Measurements from ENCODE around the gene PHACTR4. TPM values are rescaled to one million over a fixed set of nuclear protein-coding genes. Genes with fewer than 3 reads are reported as not detected.
"Not testable (repeated sequence)": the region's sequence is repeated elsewhere in the genome, so short reads cannot be mapped to it uniquely, and the experiment has no call there.

Gene PHACTR4
- polyA plus RNA-seq, 1 donor (not counting 4 experiments of a cell fraction or from before 2014, with no cell fraction given): 12.2 TPM

- Histone ChIP-seq H3K36me3 (ENCODE audit: control insufficient read depth in 2 of 2, extremely low read depth in 1 of 2, insufficient read depth in 2 of 2, low read length in 2 of 2) (no peaks in the 10 kb centered on the region), H2AFZ (ENCODE audit: control insufficient read depth, low read length) (peak overlapping the region; percentile 88), H3K4me1 (ENCODE audit: control insufficient read depth, extremely low read depth, insufficient read depth, low read length) (peaks cover 34% of the 10 kb centered on the region), H3K27me3 (ENCODE audit: control insufficient read depth, extremely low read depth, insufficient read depth, low read length) (no peaks in the 10 kb centered on the region), H3K9me3 (ENCODE audit: control insufficient read depth, low read depth, low read length) (no peaks in the 10 kb centered on the region), H3K4me3 (ENCODE audit: control insufficient read depth in 2 of 3, extremely low read depth in 1 of 3, insufficient read depth in 2 of 3, low read depth in 1 of 3, low read length in 3 of 3) (peak overlapping the region; percentile 89 to 93 (median 91)), H3K4me2 (ENCODE audit: control insufficient read depth, extremely low read depth, insufficient read depth, low read depth, low read length) (peak overlapping the region; percentile 87), H3K9ac (ENCODE audit: control insufficient read depth, extremely low read depth, insufficient read depth, low read length) (peak overlapping the region; percentile 92), H3K27ac (ENCODE audit: control insufficient read depth, insufficient read depth, low read length) (peak overlapping the region; percentile 86), H3K9me1 (ENCODE audit: control insufficient read depth, extremely low read depth, insufficient read depth, low read length) (peaks cover 2% of the 10 kb centered on the region), H3K79me2 (ENCODE audit: control insufficient read depth, insufficient read depth, low read length) (peaks cover 34% of the 10 kb centered on the region), H4K20me1 (ENCODE audit: control insufficient read depth, extremely low read depth, insufficient read depth, low read length) (no peaks in the 10 kb centered on the region)
- dilution Hi-C loops (cut with MboI; ENCODE audit: extremely low pct_ligation_motif_present, low sequenced_read_pairs): no loop called here
- no peak for DNase-seq (ENCODE audit: low read depth, low spot score)
- FAIRE-seq: no peak
- TF ChIP-seq EZH2 (IDR thresholded peaks at IDR 0.05; ENCODE audit: low read length) (no peak), CTCF (optimal IDR thresholded peaks at IDR 0.05 in 1 of 3, IDR thresholded peaks at IDR 0.05 in 1 of 3, conservative IDR thresholded peaks at IDR 0.05 in 1 of 3; ENCODE audit: extremely low read depth in 1 of 3, insufficient read depth in 2 of 3, low read length in 3 of 3) (no peak)
Observed at GRCh38 chr1:28370239-28371009, 884 bp downstream of the PHACTR4 start.

GRCh38 chr1:28371010-28371377, 1.5 kb downstream of the PHACTR4 start:
- Histone ChIP-seq H3K79me2 (ENCODE audit: control insufficient read depth, insufficient read depth, low read length) (peaks cover 38% of the 10 kb centered on the region), H2AFZ (ENCODE audit: control insufficient read depth, low read length) (no peak overlapping the region), H3K4me3 (ENCODE audit: control insufficient read depth in 2 of 3, extremely low read depth in 1 of 3, insufficient read depth in 2 of 3, low read depth in 1 of 3, low read length in 3 of 3) (peak overlapping the region in 2 of 3 experiments; percentile 91 to 93), H4K20me1 (ENCODE audit: control insufficient read depth, extremely low read depth, insufficient read depth, low read length) (no peaks in the 10 kb centered on the region), H3K4me1 (ENCODE audit: control insufficient read depth, extremely low read depth, insufficient read depth, low read length) (peaks cover 31% of the 10 kb centered on the region), H3K36me3 (ENCODE audit: control insufficient read depth in 2 of 2, extremely low read depth in 1 of 2, insufficient read depth in 2 of 2, low read length in 2 of 2) (no peaks in the 10 kb centered on the region), H3K4me2 (ENCODE audit: control insufficient read depth, extremely low read depth, insufficient read depth, low read depth, low read length) (peak overlapping the region; percentile 87), H3K9ac (ENCODE audit: control insufficient read depth, extremely low read depth, insufficient read depth, low read length) (peak overlapping the region; percentile 92), H3K27me3 (ENCODE audit: control insufficient read depth, extremely low read depth, insufficient read depth, low read length) (no peaks in the 10 kb centered on the region), H3K9me1 (ENCODE audit: control insufficient read depth, extremely low read depth, insufficient read depth, low read length) (peaks cover 2% of the 10 kb centered on the region), H3K27ac (ENCODE audit: control insufficient read depth, insufficient read depth, low read length) (no peak overlapping the region), H3K9me3 (ENCODE audit: control insufficient read depth, low read depth, low read length) (no peaks in the 10 kb centered on the region)
- DNase-seq (ENCODE audit: low read depth, low spot score) (no peak), FAIRE-seq (no peak)
- dilution Hi-C loops (cut with MboI; ENCODE audit: extremely low pct_ligation_motif_present, low sequenced_read_pairs): no loop called here
- TF ChIP-seq EZH2 (IDR thresholded peaks at IDR 0.05; ENCODE audit: low read length) (no peak), CTCF (optimal IDR thresholded peaks at IDR 0.05 in 1 of 3, IDR thresholded peaks at IDR 0.05 in 1 of 3, conservative IDR thresholded peaks at IDR 0.05 in 1 of 3; ENCODE audit: extremely low read depth in 1 of 3, insufficient read depth in 2 of 3, low read length in 3 of 3) (no peak)

- H4K20me1 ChIP-seq (ENCODE audit: control insufficient read depth, extremely low read depth, insufficient read depth, low read length); H3K27me3 ChIP-seq (ENCODE audit: control insufficient read depth, extremely low read depth, insufficient read depth, low read length); H3K36me3 ChIP-seq (ENCODE audit: control insufficient read depth in 2 of 2, extremely low read depth in 1 of 2, insufficient read depth in 2 of 2, low read length in 2 of 2); H3K9ac ChIP-seq (ENCODE audit: control insufficient read depth, extremely low read depth, insufficient read depth, low read length); dilution Hi-C loops (cut with MboI; ENCODE audit: extremely low pct_ligation_motif_present, low sequenced_read_pairs); FAIRE-seq; DNase-seq (ENCODE audit: low read depth, low spot score); H3K9me1 ChIP-seq (ENCODE audit: control insufficient read depth, extremely low read depth, insufficient read depth, low read length); H3K9me3 ChIP-seq (ENCODE audit: control insufficient read depth, low read depth, low read length): not testable (repeated sequence)
- Histone ChIP-seq H3K4me3 (ENCODE audit: control insufficient read depth in 2 of 3, extremely low read depth in 1 of 3, insufficient read depth in 2 of 3, low read depth in 1 of 3, low read length in 3 of 3) (peak overlapping the region in 1 of 3 experiments; percentile 1), H3K27ac (ENCODE audit: control insufficient read depth, insufficient read depth, low read length) (peak overlapping the region; percentile 72), H3K79me2 (ENCODE audit: control insufficient read depth, insufficient read depth, low read length) (peaks cover 48% of the 10 kb centered on the region), H3K4me2 (ENCODE audit: control insufficient read depth, extremely low read depth, insufficient read depth, low read depth, low read length) (peak overlapping the region; percentile 61), H3K4me1 (ENCODE audit: control insufficient read depth, extremely low read depth, insufficient read depth, low read length) (peaks cover 28% of the 10 kb centered on the region), H2AFZ (ENCODE audit: control insufficient read depth, low read length) (peak overlapping the region; percentile 4)
Observed at GRCh38 chr1:28373450-28373849, 3.9 kb downstream of the PHACTR4 start.

Measured in keratinocyte (primary cell).